SIG-M5 treated with dmso at 0.1 percent for 504 hours (cell line): ENCODE measurements around the gene SLC22A15.
A peak's percentile ranks its signal among the peaks of the same experiment; 100 is the strongest.

Experiments used
- DNase-seq: peaks from one replicate; lab custom pipeline; 2025; ENCODE audit not compliant: unreplicated experiment; lab: John Stamatoyannopoulos, UW

The SLC22A15 gene

DNA sequence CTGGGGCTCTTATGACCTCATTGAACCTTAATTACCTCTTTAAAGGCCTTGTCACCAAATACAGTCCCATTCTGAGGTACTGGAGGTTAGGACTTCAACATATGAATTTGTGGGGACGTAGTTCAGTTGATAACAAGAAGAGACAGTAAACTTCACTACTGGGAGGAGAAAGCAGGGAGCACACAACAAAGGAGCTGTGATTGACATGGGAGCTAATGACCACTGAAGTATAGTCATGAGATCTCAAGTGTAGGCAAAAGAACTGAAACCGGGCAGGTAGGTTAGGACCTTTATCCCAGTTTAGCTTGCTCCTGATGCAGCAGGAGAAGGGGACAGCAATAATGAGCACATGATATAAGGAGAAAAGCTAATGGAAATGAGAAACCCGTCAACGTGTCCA, 123.1 kb downstream of the SLC22A15 start:
- DNase-seq, result no peak

DNA sequence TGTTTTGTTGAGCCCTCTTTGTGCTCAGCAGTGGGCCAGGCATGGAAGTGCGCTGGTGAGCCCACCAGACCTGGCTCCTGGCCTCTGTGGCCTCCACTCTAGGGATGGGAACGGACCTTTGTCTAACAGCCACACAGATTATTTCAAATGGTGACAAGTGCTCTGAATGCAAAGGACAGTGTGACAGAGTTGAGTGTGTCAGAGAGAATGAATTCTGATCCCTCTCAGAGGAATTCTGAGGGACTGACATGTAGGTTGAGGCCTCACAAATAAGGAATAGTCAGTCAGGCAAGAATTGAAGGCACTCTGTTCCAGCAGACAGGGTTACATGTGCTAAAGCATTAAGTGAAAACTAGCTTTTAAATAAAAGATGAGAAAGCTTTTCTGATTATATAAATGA, 123.6 kb downstream of the SLC22A15 start:
- no peak for DNase-seq

DNA sequence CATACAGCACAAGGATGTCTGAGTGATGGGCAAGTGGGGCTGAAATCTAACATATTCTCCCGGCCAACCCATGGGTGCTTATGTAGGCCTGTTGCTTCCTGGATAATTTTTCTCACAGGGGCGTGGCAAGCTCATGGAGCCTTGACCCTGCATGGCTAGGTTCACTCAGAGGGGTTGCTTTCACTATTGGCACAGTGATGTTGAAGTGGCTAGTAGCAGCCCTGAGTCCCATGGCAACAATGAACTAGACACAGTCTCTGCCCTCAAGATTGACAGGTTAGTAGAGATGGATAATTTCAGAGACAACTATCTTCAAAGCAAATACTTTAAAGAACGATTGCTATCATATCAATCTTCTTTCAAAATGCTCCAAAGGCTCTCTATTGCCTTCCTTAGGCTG, 128.4 kb downstream of the SLC22A15 start:
- DNase-seq, result no peak

DNA sequence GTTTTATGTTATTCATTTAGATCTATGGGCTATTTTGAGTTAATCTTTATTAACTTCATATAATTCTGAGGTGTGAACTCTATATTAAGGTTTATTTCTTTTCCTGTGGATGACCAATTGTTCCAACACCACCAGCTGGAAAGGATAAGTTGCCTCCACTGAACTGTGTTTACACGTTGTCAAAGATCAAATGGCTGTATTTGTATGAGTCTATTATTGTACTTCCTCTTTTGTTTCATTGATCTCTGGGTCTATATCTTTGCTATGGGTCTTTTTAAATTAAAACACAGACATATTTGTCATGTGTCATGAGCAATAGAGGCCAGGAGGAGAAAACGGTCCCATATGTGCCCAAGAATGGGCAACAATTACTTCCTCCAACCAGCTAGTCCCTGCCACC, 129.7 kb downstream of the SLC22A15 start:
- no peak for DNase-seq

DNA sequence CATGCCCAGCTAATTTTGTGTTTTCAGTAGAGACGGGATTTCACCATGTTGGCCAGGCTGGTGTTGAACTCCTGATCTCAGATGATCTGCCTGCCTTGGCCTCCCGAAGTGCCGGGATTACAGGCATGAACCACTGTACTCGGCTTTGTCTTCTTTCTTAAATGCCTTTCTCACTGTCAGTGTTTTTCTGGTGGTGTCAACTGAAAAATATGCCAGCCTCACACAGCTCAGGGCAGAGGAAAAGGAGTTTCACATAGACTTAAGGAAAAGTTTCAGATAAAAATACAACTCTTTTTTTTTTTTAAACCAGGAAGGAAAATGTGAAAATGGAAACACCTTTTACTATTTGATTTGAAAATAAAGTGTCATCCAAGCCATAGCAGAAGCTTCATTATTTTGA, 130.3 kb downstream of the SLC22A15 start:
- no peak for DNase-seq

DNA sequence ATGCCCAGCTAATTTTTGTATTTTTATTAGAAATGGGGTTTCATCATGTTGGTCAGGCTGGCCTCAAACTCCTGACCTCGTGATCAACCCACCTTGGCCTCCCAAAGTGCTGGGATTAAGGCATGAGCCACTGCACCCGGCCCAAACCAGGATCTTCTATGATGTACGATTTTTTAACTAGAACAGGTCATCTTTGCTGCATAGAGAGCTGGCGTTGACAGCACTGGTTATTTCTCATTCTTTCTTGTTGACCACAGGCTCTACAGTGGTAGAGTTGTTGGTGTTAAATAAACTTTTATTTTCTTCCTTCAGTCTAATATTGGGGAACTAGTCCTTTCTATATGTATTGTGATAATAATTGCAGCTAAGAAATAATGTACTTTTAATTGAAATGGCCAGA, 131.1 kb downstream of the SLC22A15 start:
- DNase-seq, result no peak

DNA sequence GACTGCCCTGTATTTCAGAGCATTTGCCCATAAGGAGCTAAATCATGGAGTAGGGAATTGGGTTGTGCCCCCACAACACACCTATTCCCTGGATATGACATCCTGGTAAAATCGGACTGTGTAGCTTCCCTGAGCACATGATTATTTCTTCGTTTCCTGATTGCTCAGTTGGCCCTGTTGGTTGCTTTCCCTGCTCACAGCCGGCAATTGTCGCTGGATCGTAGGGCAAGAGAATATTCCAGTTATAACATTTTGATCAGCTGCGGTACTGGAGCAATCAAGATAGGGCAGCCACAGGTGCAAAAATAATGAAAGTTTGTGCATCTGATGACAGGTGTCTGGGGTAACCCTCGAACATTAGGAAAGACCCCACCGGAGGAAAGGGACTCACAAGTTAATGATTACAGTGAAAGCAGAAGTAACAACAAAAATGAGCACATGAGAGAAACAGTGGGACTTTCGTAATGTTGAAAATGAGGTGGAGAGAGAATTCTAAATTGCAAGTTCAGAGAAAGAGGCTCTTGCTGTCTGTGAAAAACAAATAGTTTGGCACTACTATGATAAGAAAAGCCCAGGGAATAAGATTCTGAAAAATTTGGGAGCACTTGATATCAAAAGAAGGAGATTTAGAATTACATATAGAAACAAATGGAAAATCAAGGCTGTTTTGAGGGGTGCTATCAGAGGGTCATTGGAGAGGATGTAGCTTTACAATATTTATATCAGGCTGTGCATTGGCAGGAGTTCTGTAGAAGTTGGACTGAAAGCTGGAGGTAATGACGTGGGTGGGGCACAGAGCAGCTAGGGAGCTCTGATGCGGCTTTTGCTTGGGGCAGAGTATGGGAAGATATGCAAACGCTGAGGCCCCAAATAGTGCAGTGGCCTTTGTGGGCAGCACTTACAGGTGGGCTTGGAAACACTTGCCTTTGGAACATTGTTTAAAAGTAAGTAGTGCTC, 134.5 kb downstream of the SLC22A15 start, which contains the start of gene MAB21L3:
Gene MAB21L3, plus strand, starts transcription at position 833 of the 957 bp plus-strand sequence. CDS start 1,217 bp downstream, outside the sequence.
- DNase-seq, result peak; percentile 53

DNA sequence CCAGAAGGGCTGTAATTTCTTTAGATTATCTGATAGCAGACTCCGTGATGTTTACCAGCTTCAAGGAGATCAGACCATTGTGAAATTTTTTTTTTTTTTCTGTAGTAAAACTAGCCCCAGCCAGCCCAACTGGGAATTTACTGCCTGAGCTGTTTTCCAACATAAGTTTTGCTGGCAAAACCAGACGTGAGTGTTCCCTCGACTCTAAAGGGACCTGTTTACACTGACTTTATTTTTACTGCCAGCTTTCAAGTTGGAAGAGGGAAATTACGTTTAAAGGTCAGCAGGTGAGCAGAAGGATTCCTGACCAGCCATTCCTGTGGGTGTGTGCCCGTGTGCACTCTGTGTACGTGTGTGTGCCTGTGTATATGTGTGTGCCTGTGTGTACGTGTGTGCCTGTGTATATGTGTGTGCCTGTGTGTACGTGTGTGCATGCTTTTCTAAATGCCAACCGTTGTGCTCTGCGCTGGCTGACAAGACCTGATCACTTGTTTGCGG, 135.3 kb downstream of the SLC22A15 start:
- DNase-seq, result no peak

DNA sequence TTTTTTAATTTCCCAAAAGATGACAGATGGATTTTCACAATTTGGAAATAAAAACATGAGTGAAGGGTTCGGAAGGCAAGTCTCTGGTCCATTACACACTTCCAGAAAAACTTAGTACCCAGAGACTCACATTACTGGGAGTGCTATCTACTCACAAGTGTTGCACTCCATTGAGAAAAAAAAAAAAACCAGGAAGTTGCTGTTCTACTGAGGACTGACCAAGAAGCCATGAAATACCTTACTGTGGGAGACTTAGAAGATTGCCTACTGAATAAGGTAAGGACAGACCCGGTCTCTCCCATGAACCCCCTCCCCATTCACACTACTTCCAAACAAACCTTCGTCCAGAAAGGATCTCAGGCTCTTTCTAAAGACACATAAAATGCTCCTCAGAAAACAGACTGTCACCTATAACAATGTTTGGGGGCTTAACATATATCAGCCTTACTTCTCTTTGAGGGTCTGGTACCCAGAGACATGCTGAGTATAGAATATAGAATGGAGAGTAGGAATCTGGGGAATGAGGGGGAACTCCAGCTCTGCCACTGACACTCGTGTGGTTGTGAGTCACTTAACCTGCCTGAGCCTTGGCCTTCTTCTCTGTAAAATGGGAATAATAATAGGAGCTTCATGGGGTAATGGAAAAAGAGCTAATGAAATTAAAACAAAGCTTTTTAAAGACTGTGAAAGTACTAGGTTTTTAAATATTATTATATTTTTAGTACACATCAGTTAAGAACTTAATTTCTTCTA, 136.3 kb downstream of the SLC22A15 start:
- no peak for DNase-seq

DNA sequence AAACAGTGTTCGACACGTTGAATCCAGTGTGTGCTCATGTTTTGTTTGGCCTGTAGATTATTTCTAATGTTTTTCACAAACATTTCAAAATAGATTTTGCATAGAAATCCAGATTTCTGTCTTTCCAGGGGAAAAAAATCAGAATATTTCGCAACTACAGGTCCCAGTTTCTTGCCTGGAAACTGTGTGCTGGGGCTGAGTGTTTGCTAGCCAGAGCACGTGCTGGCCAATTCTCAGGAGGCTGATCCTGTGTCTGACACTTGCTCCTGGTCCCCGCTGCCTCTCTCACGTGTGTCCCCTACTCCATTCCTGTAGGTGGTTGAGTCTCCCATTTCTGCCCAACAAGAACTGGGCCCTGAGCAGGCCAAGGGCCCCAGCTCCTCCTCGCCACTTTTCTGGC, 137.3 kb downstream of the SLC22A15 start:
- DNase-seq, result no peak

DNA sequence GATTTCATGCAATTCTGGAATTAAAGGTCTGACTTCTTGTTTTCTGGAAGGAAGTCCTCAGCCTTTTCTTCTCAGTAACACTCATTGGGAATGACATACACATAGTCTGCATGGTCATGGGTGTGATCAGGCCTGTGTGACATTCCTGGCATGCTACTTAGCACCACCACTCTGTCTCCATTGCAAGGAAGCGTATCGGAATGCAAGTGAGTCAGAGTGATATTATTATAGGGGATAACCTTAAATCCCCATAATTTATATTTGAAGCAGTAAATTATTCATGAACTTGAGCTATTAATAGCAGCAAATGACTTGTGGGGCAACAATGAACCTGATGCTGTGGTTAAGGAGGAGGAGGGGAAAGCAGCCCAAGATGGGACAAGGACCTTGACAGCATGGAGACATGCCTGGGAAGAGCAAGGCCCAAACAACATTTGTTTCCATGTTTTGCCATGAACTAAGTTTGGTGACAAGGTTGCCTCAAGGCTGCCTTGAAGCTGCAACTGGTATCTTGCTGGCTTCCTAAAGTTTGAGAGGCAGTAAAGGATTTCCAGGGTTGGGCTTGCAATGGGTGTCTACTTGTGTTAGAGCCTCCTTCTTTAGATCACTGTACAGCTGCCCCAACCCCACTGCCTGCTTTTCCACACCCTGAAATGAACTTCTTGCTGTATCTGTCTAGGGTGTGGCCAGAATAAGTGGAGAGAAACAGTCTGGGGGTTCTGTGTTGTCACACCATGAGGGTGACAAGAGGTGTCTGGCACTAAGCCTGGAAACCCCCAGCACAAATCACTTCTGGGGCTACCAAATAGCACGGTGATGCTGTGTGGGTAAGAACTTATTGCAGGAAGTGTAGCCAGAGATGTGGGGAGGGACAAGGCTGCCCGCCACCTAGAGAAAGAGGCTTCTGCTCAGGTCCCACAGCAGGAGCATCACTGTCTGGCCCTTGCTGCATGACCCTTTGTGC, 139.4 kb downstream of the SLC22A15 start:
- DNase-seq, result no peak

DNA sequence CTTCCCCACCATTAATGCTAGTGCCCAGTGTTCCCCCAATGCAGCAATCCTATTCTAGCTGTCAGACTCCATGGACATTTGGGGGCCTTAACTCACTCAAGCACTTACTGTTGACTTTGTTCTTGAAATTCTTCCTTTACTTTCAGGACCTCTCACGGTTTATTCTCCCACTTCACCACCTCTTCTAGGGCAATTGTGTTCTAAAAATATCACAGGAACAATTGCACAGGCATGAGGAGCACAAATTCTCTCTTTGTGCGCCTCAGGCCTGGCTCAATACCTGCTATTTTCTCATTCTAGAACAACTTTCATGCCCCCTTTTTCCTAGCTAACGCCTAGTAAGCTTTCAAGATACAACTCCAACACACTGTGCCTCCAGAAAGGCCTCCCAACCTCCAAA, 142.2 kb downstream of the SLC22A15 start:
- DNase-seq, result no peak
